HG02678 (cell line): Measurements from ENCODE around the gene SYP.

Experiments used
- ATAC-seq: cut with Tn5 transposase; IDR thresholded peaks from one replicate; pipeline ENCODE4 v1.9.1; 2021; ENCODE audit warnings: mild to moderate bottlenecking, moderate library complexity; ENCODE audit not compliant: unreplicated experiment

SYP gene

GRCh38 chrX:49221868-49222267 is 21.9 kb upstream of the SYP start:
- no peak for ATAC-seq

GRCh38 chrX:49220100-49220499 is 20.1 kb upstream of the SYP start:
- ATAC-seq: no peak

- ATAC-seq: no peak
These were observed 15.1 kb upstream of the SYP start for GRCh38 chrX:49214996-49215526.

- no peak for ATAC-seq
These were observed 14.4 kb upstream of the SYP start for GRCh38 chrX:49214416-49214815.

GRCh38 chrX:49212861-49213260 is 12.9 kb upstream of the SYP start:
- no peak for ATAC-seq

GRCh38 chrX:49212209-49212608 is 12.2 kb upstream of the SYP start:
- no peak for ATAC-seq

- ATAC-seq: no peak
These were observed 11.1 kb upstream of the SYP start for GRCh38 chrX:49211074-49211473.

- no peak for ATAC-seq
These were observed 10.4 kb upstream of the SYP start for GRCh38 chrX:49210406-49210805.

GRCh38 chrX:49209434-49210251 is 9.7 kb upstream of the SYP start:
- ATAC-seq: no peak

GRCh38 chrX:49208399-49208798 is 8.4 kb upstream of the SYP start:
- no peak for ATAC-seq

- no peak for ATAC-seq
These were observed 6.5 kb upstream of the SYP start for GRCh38 chrX:49206543-49206942.

GRCh38 chrX:49205443-49205842 is 5.5 kb upstream of the SYP start:
- ATAC-seq: no peak

- ATAC-seq: no peak
These were observed 4.7 kb upstream of the SYP start for GRCh38 chrX:49204709-49205108.

GRCh38 chrX:49204017-49204416 is 4.0 kb upstream of the SYP start:
- no peak for ATAC-seq

GRCh38 chrX:49203536-49203935 is 3.5 kb upstream of the SYP start:
- no peak for ATAC-seq

- no peak for ATAC-seq
These were observed 2.0 kb upstream of the SYP start for GRCh38 chrX:49202022-49202421.

- ATAC-seq: no peak
These were observed 738 bp downstream of the SYP start for GRCh38 chrX:49199315-49199595.

GRCh38 chrX:49198540-49199314 is 1.3 kb downstream of the SYP start:
- no peak for ATAC-seq

- ATAC-seq: no peak
These were observed 2.4 kb downstream of the SYP start for GRCh38 chrX:49197543-49198087.

GRCh38 chrX:49193542-49193964 is 6.4 kb downstream of the SYP start:
- ATAC-seq: no peak

- no peak for ATAC-seq
These were observed 7.2 kb downstream of the SYP start for GRCh38 chrX:49192722-49193328.
